NT2/D1 (cell line): Measurements from ENCODE around the gene CDC14A.

ENCODE experiments used
- DNase-seq: peaks from one replicate; pipeline ENCODE4 v3.0.0-alpha.2; 2011; ENCODE audit warnings: low read depth, low spot score
- H3K27me3 ChIP-seq: 2 replicates; pipeline ENCODE4 v1.6.0; 2011; ENCODE audit warnings: mild to moderate bottlenecking; ENCODE audit not compliant: insufficient read length, insufficient read depth
- H3K36me3 ChIP-seq: 2 replicates; pipeline ENCODE4 v1.6.1; 2011; ENCODE audit warnings: mild to moderate bottlenecking, low read length, mixed read lengths; ENCODE audit not compliant: insufficient read depth, insufficient read length
- H3K4me1 ChIP-seq: 2 replicates; pipeline ENCODE4 v1.5.1; 2011; ENCODE audit not compliant: insufficient read depth, insufficient read length
- H3K4me3 ChIP-seq: 2 replicates; pipeline ENCODE4 v1.5.1; 2011; ENCODE audit warnings: low read depth; ENCODE audit not compliant: insufficient read length
- H3K9ac ChIP-seq: 2 replicates; pipeline ENCODE4 v1.6.0; 2011; ENCODE audit warnings: low read depth; ENCODE audit not compliant: insufficient read length
- H3K9me3 ChIP-seq: 2 replicates; pipeline ENCODE4 v1.5.1; 2011; ENCODE audit warnings: mild to moderate bottlenecking, low read length; ENCODE audit not compliant: insufficient read depth
- SUZ12 ChIP-seq: IDR thresholded peaks from 2 replicates; pipeline ENCODE4 v1.6.1; 2011; ENCODE audit not compliant: insufficient read length, insufficient read depth; ENCODE audit errors: extremely low read depth
- YY1 ChIP-seq: IDR thresholded peaks from 2 replicates; pipeline ENCODE4 v1.6.1; 2011; ENCODE audit not compliant: insufficient read length, insufficient read depth
- ZNF274 ChIP-seq: IDR thresholded peaks from 2 replicates; pipeline ENCODE4 v1.6.1; 2011; ENCODE audit warnings: mild to moderate bottlenecking, low read depth, low read length

The CDC14A gene

DNA sequence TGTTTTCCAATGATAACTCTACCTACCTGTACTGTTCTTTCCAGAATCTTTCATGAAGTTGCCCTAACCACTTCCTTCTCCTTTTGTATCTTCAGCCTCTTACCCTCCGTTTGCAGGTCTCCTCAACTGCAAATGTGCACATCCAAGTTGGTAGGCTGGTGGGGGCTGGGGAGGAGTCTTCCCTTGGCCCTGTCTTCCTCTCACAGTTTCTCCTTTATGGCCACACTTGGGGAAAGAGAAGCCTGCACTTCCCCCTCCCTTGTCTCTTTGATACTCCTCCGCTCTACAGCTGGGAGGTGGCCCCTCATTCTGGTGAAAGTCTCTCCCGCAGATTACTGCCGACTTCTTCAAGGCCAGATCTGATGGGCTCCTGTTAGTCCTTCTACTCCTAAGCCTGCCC is 158.8 kb downstream of the CDC14A start:
- Histone ChIP-seq H3K27me3 (no peaks in the 10 kb centered on the region), H3K36me3 (peaks cover 3% of the 10 kb centered on the region), H3K9ac (no peak overlapping the region), H3K9me3 (no peaks in the 10 kb centered on the region), H3K4me3 (no peak overlapping the region), H3K4me1 (no peaks in the 10 kb centered on the region)
- no peak for TF ChIP-seq ZNF274
- no peak for TF ChIP-seq YY1
- TF ChIP-seq SUZ12 = no peak
- DNase-seq = no peak

DNA sequence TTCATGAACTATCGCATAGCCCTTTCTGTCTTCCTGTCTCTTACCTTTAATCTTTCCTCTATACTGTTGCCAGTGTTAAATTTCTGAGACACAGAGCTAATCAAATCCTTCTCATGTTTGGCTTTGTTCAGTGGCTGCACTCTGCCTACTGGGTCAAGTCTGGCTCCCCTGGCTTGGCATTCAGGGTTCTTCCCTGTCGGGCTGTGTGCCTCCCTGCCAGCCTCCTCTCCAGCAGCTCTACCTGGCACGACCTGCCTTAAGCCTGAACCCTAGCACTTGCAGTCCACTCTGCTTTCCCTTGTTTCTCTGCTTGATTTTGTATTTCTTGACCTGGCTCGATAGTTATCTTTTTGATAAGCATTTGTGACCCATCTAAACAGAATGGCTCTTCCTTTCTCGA is 159.5 kb downstream of the CDC14A start:
- Histone ChIP-seq H3K9me3 (no peaks in the 10 kb centered on the region), H3K9ac (no peak overlapping the region), H3K27me3 (no peaks in the 10 kb centered on the region), H3K36me3 (peaks cover 3% of the 10 kb centered on the region), H3K4me3 (no peak overlapping the region), H3K4me1 (no peaks in the 10 kb centered on the region)
- DNase-seq = no peak
- TF ChIP-seq SUZ12 (no peak), YY1 (no peak), ZNF274 (no peak)

DNA sequence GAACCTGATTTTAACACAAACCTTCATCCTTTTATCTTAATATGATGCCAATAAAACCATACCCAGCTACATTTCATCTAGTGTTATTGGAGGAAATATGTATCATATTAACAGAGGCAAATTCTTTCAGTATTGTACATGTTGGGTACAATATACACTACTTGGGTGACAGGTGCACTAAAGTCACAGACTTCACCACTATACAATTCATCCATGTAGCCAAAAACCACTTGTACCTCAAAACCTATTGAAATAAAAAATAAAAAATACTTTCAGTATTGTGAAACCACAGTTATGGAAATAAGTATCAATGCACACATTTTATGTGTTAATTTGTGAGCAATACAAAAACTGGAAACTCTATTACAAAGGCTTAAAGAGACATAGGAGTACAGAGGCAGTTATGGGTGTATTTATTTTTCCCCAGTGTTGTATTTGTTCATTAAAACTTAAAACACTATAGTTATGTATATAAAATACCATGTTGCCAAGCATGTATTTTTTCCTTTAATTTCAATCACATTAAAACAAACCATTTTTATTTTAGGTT is 160.6 kb downstream of the CDC14A start:
- H3K4me3 ChIP-seq = no peak overlapping the region
- H3K9me3 ChIP-seq = no peaks in the 10 kb centered on the region
- DNase-seq = no peak
- H3K27me3 ChIP-seq = no peaks in the 10 kb centered on the region
- H3K4me1 ChIP-seq = no peaks in the 10 kb centered on the region
- TF ChIP-seq YY1 (no peak), ZNF274 (no peak), SUZ12 (no peak)
- H3K36me3 ChIP-seq = peaks cover 3% of the 10 kb centered on the region
- H3K9ac ChIP-seq = no peak overlapping the region

DNA sequence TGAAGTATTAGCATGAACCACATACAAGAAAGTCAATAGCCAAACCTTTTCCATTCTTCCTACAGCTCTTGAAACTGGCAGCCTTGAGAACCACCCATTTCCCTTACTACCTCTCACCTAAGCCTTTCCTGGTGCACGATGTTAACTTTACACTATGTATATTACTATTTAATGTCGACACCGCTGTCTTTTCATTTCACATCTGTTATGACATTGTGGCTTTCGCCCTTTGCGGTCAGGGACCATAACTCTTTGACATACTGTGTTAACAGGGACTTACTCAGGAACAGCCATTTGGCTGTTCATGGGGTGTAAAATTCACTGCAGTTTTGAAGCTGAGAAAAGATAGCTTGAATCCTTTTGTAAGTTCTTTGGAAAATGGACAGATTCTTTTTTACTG is 164.6 kb downstream of the CDC14A start:
- H3K9ac ChIP-seq = no peak overlapping the region
- no peaks in the 10 kb centered on the region for H3K9me3 ChIP-seq
- H3K27me3 ChIP-seq = no peaks in the 10 kb centered on the region
- H3K4me3 ChIP-seq = no peak overlapping the region
- H3K36me3 ChIP-seq = peaks cover under 1% of the 10 kb centered on the region
- TF ChIP-seq ZNF274 (no peak), SUZ12 (no peak), YY1 (no peak)
- DNase-seq = no peak
- no peaks in the 10 kb centered on the region for H3K4me1 ChIP-seq

DNA sequence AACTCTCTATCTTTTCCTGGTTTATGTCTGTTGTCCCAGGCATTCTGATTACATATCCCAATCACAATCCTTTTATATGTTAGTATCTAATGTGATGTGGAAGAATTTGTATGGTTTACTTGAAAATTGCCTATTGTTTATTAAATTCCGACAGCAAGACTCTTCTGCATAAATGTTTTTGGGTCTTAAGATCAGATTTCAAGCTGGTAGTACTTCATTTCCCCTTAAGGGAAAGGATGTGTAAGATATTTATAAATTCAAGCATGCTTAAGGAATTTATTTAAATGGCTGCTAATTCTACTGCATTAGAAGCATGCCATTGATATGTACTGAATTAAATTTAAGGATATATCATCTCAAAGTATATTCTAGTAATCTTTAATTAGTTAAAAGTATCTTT is 165.2 kb downstream of the CDC14A start:
- no peak overlapping the region for H3K9ac ChIP-seq
- H3K4me3 ChIP-seq = no peak overlapping the region
- H3K36me3 ChIP-seq = no peaks in the 10 kb centered on the region
- no peaks in the 10 kb centered on the region for H3K4me1 ChIP-seq
- H3K9me3 ChIP-seq = no peaks in the 10 kb centered on the region
- DNase-seq = no peak
- no peaks in the 10 kb centered on the region for H3K27me3 ChIP-seq
- no peak for TF ChIP-seq YY1
- no peak for TF ChIP-seq ZNF274
- no peak for TF ChIP-seq SUZ12

DNA sequence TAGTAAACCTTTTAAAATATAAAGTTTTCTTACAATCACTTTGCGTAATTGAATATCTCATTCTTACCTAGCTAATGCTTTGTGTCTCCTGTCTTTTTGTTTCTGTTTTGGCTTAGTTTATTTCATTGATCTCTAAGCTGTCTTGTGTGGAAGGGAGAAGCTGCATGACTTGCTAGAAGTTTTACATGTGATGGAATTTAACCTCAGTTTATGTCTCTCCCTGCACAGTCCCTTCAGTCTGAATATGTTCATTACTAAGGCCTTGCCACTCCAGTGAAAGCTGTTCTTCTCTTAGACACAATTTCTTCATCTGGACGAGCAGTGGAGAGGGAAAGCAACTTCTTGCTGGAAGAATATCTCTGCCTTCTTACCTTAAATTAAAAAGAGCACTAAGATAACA is 165.7 kb downstream of the CDC14A start:
- no peaks in the 10 kb centered on the region for H3K36me3 ChIP-seq
- DNase-seq = no peak
- no peak overlapping the region for H3K9ac ChIP-seq
- no peaks in the 10 kb centered on the region for H3K27me3 ChIP-seq
- H3K4me1 ChIP-seq = no peaks in the 10 kb centered on the region
- no peaks in the 10 kb centered on the region for H3K9me3 ChIP-seq
- TF ChIP-seq ZNF274 (no peak), SUZ12 (no peak), YY1 (no peak)
- no peak overlapping the region for H3K4me3 ChIP-seq

DNA sequence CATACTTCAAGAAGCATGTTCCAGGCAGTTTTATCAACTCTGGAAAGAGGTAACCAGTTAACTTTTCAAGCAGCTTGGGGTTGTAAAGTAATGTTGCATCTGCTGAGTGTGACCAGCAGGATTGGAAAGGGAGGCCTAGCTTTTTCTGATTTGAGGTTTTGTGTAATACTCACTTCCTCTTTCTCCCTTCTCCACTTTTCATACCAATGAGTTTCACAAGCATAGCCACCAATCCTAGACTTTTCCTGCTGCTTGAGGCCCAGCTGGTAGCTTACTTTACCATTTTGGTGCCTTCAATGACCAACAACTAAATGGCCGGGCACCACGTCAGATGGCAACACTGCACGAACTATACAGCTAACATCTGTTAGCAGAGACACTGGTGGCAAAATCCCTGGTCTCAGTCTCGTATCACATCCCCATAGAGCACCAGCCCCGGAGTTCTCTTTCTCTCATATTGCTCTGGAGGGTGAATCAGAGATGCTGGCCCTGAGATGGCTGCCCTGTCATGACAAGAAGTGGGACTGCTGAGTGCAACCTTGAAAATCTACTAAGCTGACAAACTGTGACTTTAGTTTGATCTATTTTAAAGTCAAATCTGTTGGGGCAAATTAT is 170.8 kb downstream of the CDC14A start:
- TF ChIP-seq SUZ12 = no peak
- no peak for TF ChIP-seq YY1
- TF ChIP-seq ZNF274 = no peak
- Histone ChIP-seq H3K9ac (no peak overlapping the region), H3K4me1 (no peaks in the 10 kb centered on the region), H3K27me3 (no peaks in the 10 kb centered on the region), H3K36me3 (no peaks in the 10 kb centered on the region), H3K4me3 (no peak overlapping the region), H3K9me3 (no peaks in the 10 kb centered on the region)
- DNase-seq = no peak
